ENCODE measurements around the gene SORL1. TPM values are rescaled to one million over a fixed set of nuclear protein-coding genes. Genes with fewer than 3 reads are reported as not detected.
A peak's percentile ranks its signal among the peaks of the same experiment; 100 is the strongest.

SORL1 gene
- total and polyA plus RNA-seq, 3 experiments from 2014 or later: 44.5 to 220 (median 46.9) TPM

DNA sequence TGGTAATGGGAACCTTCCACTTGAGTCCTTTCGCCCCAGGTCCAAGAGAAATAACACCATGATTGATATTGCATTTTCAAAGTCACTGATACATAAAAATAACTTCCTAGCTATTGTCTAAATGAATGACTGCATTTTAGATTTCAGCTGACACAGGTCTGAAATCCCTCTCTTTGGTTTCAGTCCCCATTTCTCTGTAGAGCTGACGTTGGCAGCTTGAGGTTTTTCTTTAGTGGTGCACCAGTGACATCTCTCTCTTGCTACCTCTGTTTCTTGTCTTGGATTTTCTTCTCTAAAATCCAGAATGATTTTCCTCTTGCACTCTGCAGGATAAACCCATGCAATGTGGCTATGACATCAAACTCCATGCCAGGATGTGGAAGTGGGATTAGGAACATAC lies 31.7 kb upstream of the SORL1 start:
- Histone ChIP-seq H3K27ac (ENCODE audit: low read depth, low read length) (no peak overlapping the region), H3K36me3 (ENCODE audit: insufficient read depth, low read length) (no peaks in the 10 kb centered on the region), H3K27me3 (ENCODE audit: insufficient read depth, low read length, poor library complexity, severe bottlenecking) (no peaks in the 10 kb centered on the region), H3K9me3 (ENCODE audit: low read length) (no peaks in the 10 kb centered on the region), H3K4me3 (ENCODE audit: low read length) (no peak overlapping the region), H3K4me1 (ENCODE audit: insufficient read depth, low read length) (peaks cover 66% of the 10 kb centered on the region)
- Mint-ChIP-seq H3K27me3 (no peaks in the 10 kb centered on the region), H3K36me3 (peaks cover 0 to 6% (median 2%) of the 10 kb centered on the region in 3 donors), H3K27ac (peak overlapping the region in 7 of 8 donors; percentile 2 to 76 (median 67)), H3K4me3 (no peak overlapping the region), H3K9me3 (no peaks in the 10 kb centered on the region), H3K4me1 (peaks cover 58 to 88% (median 77%) of the 10 kb centered on the region in 3 donors)
- POLR2A ChIA-PET: no interaction called here
- CTCF ChIA-PET: interaction anchor here (1.0 kb wide), 1 partner anchor 106 kb away, joined by 3 read pairs; no protein-coding TSS in a partner anchor
- peak in 1 of 5 donors; percentile 26 for DNase-seq

DNA sequence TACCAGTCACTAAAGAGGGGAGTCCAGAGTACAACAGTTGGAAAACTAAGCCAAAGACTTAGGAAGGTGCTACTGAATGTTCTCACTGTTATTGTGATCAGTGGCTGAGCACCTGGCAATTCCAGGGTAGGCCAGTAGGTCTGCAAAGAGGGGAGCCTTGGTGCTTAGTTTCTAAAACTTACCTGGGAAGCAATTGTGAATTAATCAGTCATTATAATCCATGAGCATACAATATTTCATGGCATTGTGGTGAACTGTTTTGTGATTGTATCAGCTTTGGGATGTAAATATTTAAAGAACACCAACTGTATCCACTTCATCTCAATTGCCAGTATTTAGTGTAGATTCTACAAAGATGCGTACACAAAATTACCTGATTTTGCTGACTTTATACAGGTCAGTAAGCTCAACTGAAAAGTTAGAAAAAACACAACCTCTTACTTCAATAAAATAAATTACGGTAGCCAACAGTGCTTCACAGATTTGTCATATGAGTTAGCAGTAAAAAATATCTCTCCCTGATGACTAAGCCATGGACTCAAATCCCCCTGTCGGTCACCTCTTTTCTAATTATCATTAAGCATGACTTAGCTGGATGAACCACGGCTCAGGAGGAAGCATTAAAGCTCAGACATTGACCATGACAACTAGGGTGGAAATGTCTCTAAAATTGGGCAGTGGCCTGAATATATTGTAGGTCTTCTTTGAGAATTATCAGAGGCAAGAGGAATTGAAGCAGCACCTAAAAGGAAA lies 30.8 kb upstream of the SORL1 start:
- DNase-seq: no peak
- no peaks in the 10 kb centered on the region for H3K27me3 ChIP-seq (ENCODE audit: insufficient read depth, low read length, poor library complexity, severe bottlenecking)
- Mint-ChIP-seq H3K36me3 (peaks cover 0 to 6% (median 2%) of the 10 kb centered on the region in 3 donors), H3K4me1 (peaks cover 56 to 88% (median 72%) of the 10 kb centered on the region in 3 donors), H3K4me3 (no peak overlapping the region), H3K27me3 (no peaks in the 10 kb centered on the region), H3K27ac (peak overlapping the region in 3 of 8 donors; percentile 25 to 51 (median 28)), H3K9me3 (no peaks in the 10 kb centered on the region)
- H3K9me3 ChIP-seq (ENCODE audit: low read length): no peaks in the 10 kb centered on the region
- H3K4me3 ChIP-seq (ENCODE audit: low read length): no peak overlapping the region
- ChIA-PET CTCF (no interaction called here), POLR2A (no interaction called here)
- no peak overlapping the region for H3K27ac ChIP-seq (ENCODE audit: low read depth, low read length)
- H3K4me1 ChIP-seq (ENCODE audit: insufficient read depth, low read length): peaks cover 66% of the 10 kb centered on the region
- H3K36me3 ChIP-seq (ENCODE audit: insufficient read depth, low read length): no peaks in the 10 kb centered on the region

DNA sequence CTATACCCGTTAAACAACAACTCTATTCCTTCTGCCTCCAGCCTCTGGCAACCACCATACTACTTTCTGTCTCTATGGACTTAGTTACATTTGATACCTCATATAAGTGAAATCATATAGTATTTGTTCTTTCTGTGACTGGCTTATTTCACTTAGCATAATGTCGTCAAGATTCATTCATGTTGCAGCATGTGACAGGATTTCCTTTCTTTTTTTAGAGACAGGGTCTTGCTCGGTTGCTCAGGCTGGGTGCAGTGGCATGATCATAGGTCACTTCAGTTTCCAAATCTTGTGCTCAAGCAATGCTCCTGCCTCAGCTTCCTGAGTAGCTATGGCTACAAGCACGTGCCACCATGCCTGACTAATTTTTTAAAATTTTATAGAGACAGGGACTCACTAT lies 29.4 kb upstream of the SORL1 start:
- no peaks in the 10 kb centered on the region for H3K9me3 ChIP-seq (ENCODE audit: low read length)
- Mint-ChIP-seq H3K4me3 (peak overlapping the region in 3 of 7 donors; percentile 3 to 28 (median 3)), H3K4me1 (peaks cover 52 to 89% (median 72%) of the 10 kb centered on the region in 3 donors), H3K9me3 (no peaks in the 10 kb centered on the region), H3K36me3 (peaks cover 0 to 2% (median under 1%) of the 10 kb centered on the region in 3 donors), H3K27ac (peak overlapping the region in 7 of 8 donors; percentile 2 to 72 (median 7)), H3K27me3 (no peaks in the 10 kb centered on the region)
- H3K4me3 ChIP-seq (ENCODE audit: low read length): no peak overlapping the region
- DNase-seq: peak in 1 of 5 donors; percentile 32
- no peaks in the 10 kb centered on the region for H3K36me3 ChIP-seq (ENCODE audit: insufficient read depth, low read length)
- POLR2A ChIA-PET: no interaction called here
- H3K4me1 ChIP-seq (ENCODE audit: insufficient read depth, low read length): peaks cover 68% of the 10 kb centered on the region
- CTCF ChIA-PET: no interaction called here
- no peak overlapping the region for H3K27ac ChIP-seq (ENCODE audit: low read depth, low read length)
- no peaks in the 10 kb centered on the region for H3K27me3 ChIP-seq (ENCODE audit: insufficient read depth, low read length, poor library complexity, severe bottlenecking)

DNA sequence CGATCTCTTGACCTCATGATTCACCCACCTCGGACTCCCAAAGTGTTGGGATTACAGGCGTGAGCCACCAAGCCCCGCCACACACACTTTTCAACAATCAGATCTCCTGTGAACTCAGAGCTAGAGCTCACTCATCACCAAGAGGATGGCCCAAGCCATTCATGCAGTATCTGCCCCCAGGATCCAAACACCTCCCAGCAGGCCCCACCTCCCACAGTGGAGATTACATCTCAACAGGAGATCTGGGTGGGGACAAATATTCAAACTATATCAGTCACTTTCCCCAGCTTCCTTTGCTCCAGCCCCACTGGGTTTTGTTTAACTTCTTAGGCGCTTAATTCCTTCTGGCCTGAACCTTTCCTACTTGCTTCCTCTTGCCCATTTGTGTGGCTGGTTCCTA lies 26.3 kb upstream of the SORL1 start:
- Mint-ChIP-seq H3K9me3 (no peaks in the 10 kb centered on the region), H3K27me3 (no peaks in the 10 kb centered on the region), H3K36me3 (peaks cover 0 to 4% (median 0%) of the 10 kb centered on the region in 3 donors), H3K4me1 (peaks cover 35 to 63% (median 52%) of the 10 kb centered on the region in 3 donors), H3K27ac (no peak overlapping the region), H3K4me3 (peak overlapping the region in 3 of 7 donors; percentile 4 to 19 (median 5))
- H3K9me3 ChIP-seq (ENCODE audit: low read length): no peaks in the 10 kb centered on the region
- POLR2A ChIA-PET: interaction anchor here (0.5 kb wide), 1 partner anchor 1930 kb away, joined by 3 read pairs; no protein-coding TSS in a partner anchor
- H3K36me3 ChIP-seq (ENCODE audit: insufficient read depth, low read length): no peaks in the 10 kb centered on the region
- CTCF ChIA-PET: interaction anchor here (1.5 to 1.7 kb wide), 3 partner anchors 24 to 166 kb away, joined by 4 to 5 read pairs (median 4); no protein-coding TSS in a partner anchor
- H3K27ac ChIP-seq (ENCODE audit: low read depth, low read length): no peak overlapping the region
- H3K4me3 ChIP-seq (ENCODE audit: low read length): no peak overlapping the region
- no peak for DNase-seq
- H3K4me1 ChIP-seq (ENCODE audit: insufficient read depth, low read length): peaks cover 40% of the 10 kb centered on the region
- H3K27me3 ChIP-seq (ENCODE audit: insufficient read depth, low read length, poor library complexity, severe bottlenecking): no peaks in the 10 kb centered on the region

DNA sequence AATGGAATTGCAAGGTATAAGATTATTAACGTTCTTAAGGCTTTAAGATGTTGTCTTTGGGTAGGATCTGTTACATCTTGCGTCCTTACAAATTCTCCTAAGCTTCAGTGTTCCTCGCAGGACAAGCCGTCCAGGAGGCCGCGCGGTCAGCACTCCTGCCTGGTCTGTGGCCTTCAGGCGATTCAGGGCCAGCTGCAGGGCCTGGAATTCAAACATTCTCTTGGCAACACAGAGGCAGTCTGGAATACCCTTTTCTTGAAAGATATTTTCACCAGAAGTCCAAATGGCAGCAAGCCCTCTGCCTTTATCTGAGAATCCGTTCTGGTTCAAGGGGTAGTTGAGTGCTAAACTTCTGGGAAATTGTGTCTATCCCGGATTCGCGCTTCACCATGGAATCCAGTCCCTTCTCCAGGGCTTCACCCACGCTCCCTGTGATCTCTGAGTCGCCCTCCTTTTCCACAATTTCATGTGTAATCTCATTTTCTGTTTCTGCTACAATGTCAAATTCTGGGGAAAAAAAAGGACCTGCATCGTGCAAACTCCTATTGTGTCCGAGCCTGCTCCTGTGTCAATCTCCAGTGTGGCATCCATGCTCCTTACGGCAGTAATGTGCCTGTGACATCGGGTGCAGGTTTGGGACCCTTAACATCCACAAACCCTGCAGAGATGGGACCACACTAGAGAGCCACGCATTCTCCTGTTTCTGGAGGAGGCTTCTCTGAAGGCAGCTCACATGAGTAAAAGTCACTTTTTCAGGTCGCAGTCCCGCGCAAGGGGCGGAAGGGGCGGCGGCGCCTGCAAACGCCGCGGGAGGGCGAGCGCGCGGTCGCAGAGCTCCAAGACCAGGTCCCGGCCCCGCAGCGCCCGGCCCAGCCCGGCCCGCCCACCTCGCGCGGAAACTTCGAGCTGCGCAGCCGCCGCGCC lies 25.4 kb upstream of the SORL1 start:
- H3K36me3 ChIP-seq (ENCODE audit: insufficient read depth, low read length): no peaks in the 10 kb centered on the region
- H3K27me3 ChIP-seq (ENCODE audit: insufficient read depth, low read length, poor library complexity, severe bottlenecking): no peaks in the 10 kb centered on the region
- H3K27ac ChIP-seq (ENCODE audit: low read depth, low read length): no peak overlapping the region
- Mint-ChIP-seq H3K27me3 (no peaks in the 10 kb centered on the region), H3K9me3 (no peaks in the 10 kb centered on the region), H3K36me3 (peaks cover 0 to 4% (median 0%) of the 10 kb centered on the region in 3 donors), H3K27ac (peak overlapping the region in 3 of 8 donors; percentile 36 to 70 (median 45)), H3K4me3 (peak overlapping the region; percentile 19 to 81 (median 75)), H3K4me1 (peaks cover 30 to 59% (median 49%) of the 10 kb centered on the region in 3 donors)
- ChIA-PET POLR2A (interaction anchor here (0.5 to 2.4 kb wide), 6 partner anchors 22 to 1929 kb away, joined by 3 to 6 read pairs (median 4); no protein-coding TSS in a partner anchor), CTCF (interaction anchor here (0.9 to 1.7 kb wide), 4 partner anchors 20 to 24 kb away, joined by 3 to 5 read pairs (median 4); no protein-coding TSS in a partner anchor)
- no peaks in the 10 kb centered on the region for H3K9me3 ChIP-seq (ENCODE audit: low read length)
- peaks cover 31% of the 10 kb centered on the region for H3K4me1 ChIP-seq (ENCODE audit: insufficient read depth, low read length)
- H3K4me3 ChIP-seq (ENCODE audit: low read length): peak overlapping the region; percentile 64
- peak; percentile 23 to 53 (median 27) for DNase-seq

DNA sequence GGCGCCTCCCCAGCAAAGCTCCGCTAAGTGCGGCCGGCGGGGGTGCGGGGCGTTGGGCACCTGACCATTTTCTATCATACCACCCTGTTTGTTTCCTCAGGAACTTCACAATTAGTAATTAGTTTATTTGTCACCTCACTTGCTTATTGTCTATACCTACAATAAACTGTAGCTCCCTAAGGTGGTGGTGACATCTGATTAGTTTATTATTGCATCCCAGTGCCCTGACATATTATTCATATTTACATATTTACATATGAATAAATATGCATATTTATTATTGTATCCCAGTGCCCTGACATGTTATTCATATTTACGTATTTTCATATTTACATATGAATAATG lies 24.7 kb upstream of the SORL1 start:
- peaks cover 24% of the 10 kb centered on the region for H3K4me1 ChIP-seq (ENCODE audit: insufficient read depth, low read length)
- peak overlapping the region; percentile 19 to 74 (median 49) for H3K4me3 Mint-ChIP-seq
- peak overlapping the region; percentile 64 for H3K4me3 ChIP-seq (ENCODE audit: low read length)
- H3K27ac Mint-ChIP-seq: no peak overlapping the region
- H3K4me1 Mint-ChIP-seq: peaks cover 26 to 55% (median 43%) of the 10 kb centered on the region in 3 donors
- ChIA-PET POLR2A (interaction anchor here (0.6 to 2.4 kb wide), 5 partner anchors 22 to 136 kb away, joined by 3 to 6 read pairs (median 5); no protein-coding TSS in a partner anchor), CTCF (interaction anchor here (0.9 to 1.6 kb wide), 3 partner anchors 19 to 24 kb away, joined by 3 to 5 read pairs (median 4); no protein-coding TSS in a partner anchor)
- no peaks in the 10 kb centered on the region for H3K9me3 ChIP-seq (ENCODE audit: low read length)
- H3K27ac ChIP-seq (ENCODE audit: low read depth, low read length): no peak overlapping the region
- no peaks in the 10 kb centered on the region for H3K36me3 ChIP-seq (ENCODE audit: insufficient read depth, low read length)
- peaks cover 0 to 4% (median 0%) of the 10 kb centered on the region in 3 donors for H3K36me3 Mint-ChIP-seq
- DNase-seq: no peak
- no peaks in the 10 kb centered on the region for H3K9me3 Mint-ChIP-seq
- H3K27me3 Mint-ChIP-seq: no peaks in the 10 kb centered on the region
- H3K27me3 ChIP-seq (ENCODE audit: insufficient read depth, low read length, poor library complexity, severe bottlenecking): no peaks in the 10 kb centered on the region

DNA sequence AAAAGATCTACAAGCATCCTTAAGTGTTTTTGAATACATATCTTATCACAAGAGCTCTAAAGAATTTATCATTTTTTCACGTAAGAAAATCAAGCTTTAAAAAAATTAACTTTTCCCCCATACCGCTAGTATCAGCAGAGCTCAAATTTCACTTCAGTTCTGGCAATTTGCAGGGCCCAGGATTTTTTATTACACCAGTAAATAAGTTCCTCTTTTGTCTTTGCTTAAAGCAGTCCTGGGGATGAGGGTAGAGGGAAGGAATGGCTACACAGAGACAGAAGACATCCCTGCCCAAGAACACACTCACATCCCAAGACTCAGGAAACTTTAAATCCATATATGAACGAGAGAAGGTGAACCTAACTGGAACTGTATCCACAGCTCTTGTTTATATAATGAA lies 22.6 kb upstream of the SORL1 start:
- ChIA-PET CTCF (interaction anchor here (1.0 kb wide), 1 partner anchor 12 kb away, joined by 3 read pairs; no protein-coding TSS in a partner anchor), POLR2A (interaction anchor here (1.2 kb wide), 1 partner anchor 22 kb away, joined by 3 read pairs; no protein-coding TSS in a partner anchor)
- Histone ChIP-seq H3K36me3 (ENCODE audit: insufficient read depth, low read length) (no peaks in the 10 kb centered on the region), H3K4me1 (ENCODE audit: insufficient read depth, low read length) (peaks cover 13% of the 10 kb centered on the region), H3K4me3 (ENCODE audit: low read length) (no peak overlapping the region), H3K27ac (ENCODE audit: low read depth, low read length) (no peak overlapping the region), H3K27me3 (ENCODE audit: insufficient read depth, low read length, poor library complexity, severe bottlenecking) (no peaks in the 10 kb centered on the region), H3K9me3 (ENCODE audit: low read length) (no peaks in the 10 kb centered on the region)
- peaks cover 12 to 33% (median 21%) of the 10 kb centered on the region in 3 donors for H3K4me1 Mint-ChIP-seq
- H3K27me3 Mint-ChIP-seq: no peaks in the 10 kb centered on the region
- no peak overlapping the region for H3K4me3 Mint-ChIP-seq
- no peak for DNase-seq
- H3K36me3 Mint-ChIP-seq: peaks cover 0 to 4% (median 0%) of the 10 kb centered on the region in 3 donors
- no peak overlapping the region for H3K27ac Mint-ChIP-seq
- H3K9me3 Mint-ChIP-seq: no peaks in the 10 kb centered on the region
